BLaER1 treated with 17β-estradiol and CSF1 and Interleukin-3, amounts not matched to agents 10 nM and 100 nM (cell line): ENCODE data around the gene MTMR12.
"Not testable (repeated sequence)": the region's sequence is repeated elsewhere in the genome, so short reads cannot be mapped to it uniquely, and the experiment has no call there.

Source experiments
- H3K27ac ChIP-seq, 11 experiments: shearing (Covaris generic); formaldehyde crosslinking; 2 replicates each; pipeline ENCODE4 v1.8.1; 2022
- H3K27me3 ChIP-seq, 11 experiments: shearing (Covaris generic); formaldehyde crosslinking; 2 replicates each; pipeline ENCODE4 v1.8.1; 2022
- H3K36me3 ChIP-seq, 11 experiments: shearing (Covaris generic); formaldehyde crosslinking; 2 replicates each; pipeline ENCODE4 v1.8.1; 2022
- H3K4me1 ChIP-seq, 10 experiments: shearing (Covaris generic); formaldehyde crosslinking; 2 replicates each; pipeline ENCODE4 v1.8.1; 2022
- H3K4me2 ChIP-seq, 11 experiments: shearing (Covaris generic); formaldehyde crosslinking; 2 replicates each; pipeline ENCODE4 v1.8.1; 2022
- H3K4me3 ChIP-seq, 10 experiments: shearing (Covaris generic); formaldehyde crosslinking; 2 replicates each; pipeline ENCODE4 v1.8.1; 2022
- H3K9ac ChIP-seq, 11 experiments: shearing (Covaris generic); formaldehyde crosslinking; 2 replicates each; pipeline ENCODE4 v1.8.1; 2022
- H3K9me3 ChIP-seq, 11 experiments: shearing (Covaris generic); formaldehyde crosslinking; replicated peaks in 1 of 11; 2 replicates each; pipeline ENCODE4 v1.8.1; 2022
- H4K20me1 ChIP-seq, 11 experiments: shearing (Covaris generic); formaldehyde crosslinking; 2 replicates each; pipeline ENCODE4 v1.8.1; 2022
- Cebpa-rat ChIP-seq, 11 experiments: shearing (Covaris generic); IDR thresholded peaks; 2 replicates each; pipeline ENCODE4 v1.8.1; 2022

The MTMR12 gene

DNA sequence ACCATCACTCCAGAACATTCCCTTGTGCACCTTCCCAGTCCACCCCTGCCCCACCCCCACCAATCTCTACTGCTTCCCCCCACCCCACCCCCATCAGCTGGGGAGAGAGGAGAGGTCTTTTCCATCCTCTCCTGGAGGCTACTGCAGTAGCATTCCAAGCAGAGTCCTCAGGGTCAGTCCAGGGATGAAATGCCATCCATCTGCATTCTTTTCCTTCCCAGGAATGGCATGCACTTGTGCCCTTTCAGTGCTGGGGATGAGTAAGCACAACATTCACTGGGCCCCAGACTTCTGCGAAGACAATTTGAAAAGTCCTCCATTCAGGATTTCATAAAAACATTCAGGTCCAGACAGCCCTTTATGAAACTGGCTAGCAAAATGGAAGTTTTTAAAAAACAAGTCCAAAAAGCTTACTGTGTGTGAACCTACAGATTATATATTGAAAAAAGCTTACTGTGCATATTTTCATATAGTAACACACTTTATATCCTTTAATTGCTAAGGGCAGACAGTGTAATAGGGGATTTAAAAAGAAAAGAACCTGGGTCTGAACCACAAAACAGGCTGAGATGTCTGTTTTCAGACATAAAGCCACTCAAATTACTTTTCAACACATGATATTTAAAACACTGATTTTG, 88.6 kb downstream of the MTMR12 start:
- TF ChIP-seq Cebpa-rat (IDR thresholded peaks at IDR 0.05): no peak
- Histone ChIP-seq H3K9me3 (peaks cover 0 to 9% (median 0%) of the 10 kb centered on the region in 11 experiments; a peak in 3 of 22 replicates), H3K4me3 (no peak overlapping the region), H3K27me3 (no peaks in the 10 kb centered on the region), H3K27ac (no peak overlapping the region), H3K4me1 (peaks cover 4 to 14% (median 8%) of the 10 kb centered on the region in 10 experiments; a peak in 12 of 20 replicates), H3K36me3 (peaks cover 5 to 27% (median 18%) of the 10 kb centered on the region in 11 experiments; a peak in 20 of 22 replicates), H3K4me2 (0 out of 22 replicates have a peak overlapping the region, but pooled peaks of 1 of the 11 experiments have one; percentile 15), H4K20me1 (no peaks in the 10 kb centered on the region), H3K9ac (no peak overlapping the region)

DNA sequence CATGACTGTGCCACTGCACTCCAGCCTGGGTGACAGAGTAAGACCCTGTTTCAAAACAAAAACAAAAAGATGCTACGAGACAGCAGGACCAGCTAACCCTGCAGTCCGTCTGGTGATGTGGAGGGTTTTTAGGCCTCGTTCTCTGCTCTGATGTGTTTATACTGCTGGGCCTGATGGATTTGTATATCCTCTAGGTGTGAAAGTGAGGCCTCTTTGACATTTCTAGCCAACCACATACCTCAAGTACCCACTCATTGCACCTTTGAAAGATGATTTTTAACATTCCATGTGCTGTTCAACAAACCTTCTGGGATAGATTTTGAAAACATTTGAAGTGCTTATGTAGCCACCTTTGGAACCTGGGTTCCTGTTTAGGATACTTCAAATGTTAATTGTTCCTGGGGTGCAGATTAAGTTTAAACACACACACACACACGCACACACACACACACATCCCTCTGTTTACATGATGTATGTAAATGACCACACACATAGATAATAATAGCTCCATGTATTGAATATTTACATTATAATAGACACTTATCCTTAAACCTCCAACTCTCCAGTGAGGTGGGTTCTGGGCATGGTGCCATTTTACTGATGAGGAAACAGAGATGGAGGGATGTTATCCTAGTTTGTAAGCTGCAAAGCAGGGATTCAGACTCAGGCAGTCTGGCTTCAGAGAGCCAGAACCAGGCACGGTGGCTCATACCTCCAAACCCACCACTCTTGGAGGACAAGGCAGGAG, 89.8 kb downstream of the MTMR12 start:
- no peaks in the 10 kb centered on the region for H4K20me1 ChIP-seq
- no peak overlapping the region for H3K4me3 ChIP-seq
- peaks cover 5 to 17% (median 14%) of the 10 kb centered on the region in 10 experiments; a peak in 16 of 20 replicates for H3K4me1 ChIP-seq
- TF ChIP-seq Cebpa-rat (IDR thresholded peaks at IDR 0.05): no peak
- H3K9ac ChIP-seq: no peak overlapping the region
- H3K27ac ChIP-seq: no peak overlapping the region
- H3K36me3 ChIP-seq: peaks cover 0 to 18% (median 11%) of the 10 kb centered on the region in 11 experiments; a peak in 17 of 22 replicates
- H3K4me2 ChIP-seq: no peak overlapping the region
- H3K9me3 ChIP-seq: peaks cover 0 to 9% (median 0%) of the 10 kb centered on the region in 11 experiments; a peak in 3 of 22 replicates
- H3K27me3 ChIP-seq: no peaks in the 10 kb centered on the region

DNA sequence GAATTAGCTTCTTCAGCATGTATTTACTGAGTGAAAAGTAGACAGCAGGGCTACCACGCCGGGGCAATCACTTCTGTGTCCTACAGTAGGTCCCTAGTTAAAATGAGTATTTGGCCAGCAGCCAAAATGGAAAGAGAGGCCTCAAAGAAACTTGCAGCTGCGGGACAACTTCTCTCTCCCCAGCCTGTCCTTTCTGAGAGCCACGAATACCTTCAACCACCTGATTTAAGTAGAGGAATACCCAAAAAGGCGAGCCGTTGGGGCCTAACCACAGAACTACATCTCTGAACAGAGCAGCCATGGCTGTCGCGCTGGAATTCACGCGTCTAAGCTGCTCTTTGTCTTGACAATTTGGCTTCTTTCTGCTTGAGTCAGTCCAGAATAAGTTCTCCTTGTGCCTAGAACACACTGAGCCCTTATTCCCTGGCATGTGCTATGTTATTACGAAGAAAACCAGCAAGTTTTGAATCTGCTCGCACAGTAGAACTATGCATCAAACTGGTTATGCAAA, 94.8 kb downstream of the MTMR12 start:
- no peaks in the 10 kb centered on the region for H3K36me3 ChIP-seq
- H3K9me3 ChIP-seq: no peaks in the 10 kb centered on the region
- H3K27me3 ChIP-seq: no peaks in the 10 kb centered on the region
- peak overlapping the region in 6 of 11 experiments; percentile 3 to 66 (median 22); a peak in 8 of 22 replicates for H3K4me2 ChIP-seq
- peaks cover 0 to 42% (median 8%) of the 10 kb centered on the region in 10 experiments; a peak in 16 of 20 replicates for H3K4me1 ChIP-seq
- no peak for TF ChIP-seq Cebpa-rat (IDR thresholded peaks at IDR 0.05)
- H4K20me1 ChIP-seq: no peaks in the 10 kb centered on the region
- peak overlapping the region in 2 of 11 experiments; percentile 33 to 42; a peak in 3 of 22 replicates for H3K9ac ChIP-seq
- no peak overlapping the region for H3K4me3 ChIP-seq
- peak overlapping the region in 1 of 11 experiments; percentile 18; a peak in 1 of 22 replicates for H3K27ac ChIP-seq

DNA sequence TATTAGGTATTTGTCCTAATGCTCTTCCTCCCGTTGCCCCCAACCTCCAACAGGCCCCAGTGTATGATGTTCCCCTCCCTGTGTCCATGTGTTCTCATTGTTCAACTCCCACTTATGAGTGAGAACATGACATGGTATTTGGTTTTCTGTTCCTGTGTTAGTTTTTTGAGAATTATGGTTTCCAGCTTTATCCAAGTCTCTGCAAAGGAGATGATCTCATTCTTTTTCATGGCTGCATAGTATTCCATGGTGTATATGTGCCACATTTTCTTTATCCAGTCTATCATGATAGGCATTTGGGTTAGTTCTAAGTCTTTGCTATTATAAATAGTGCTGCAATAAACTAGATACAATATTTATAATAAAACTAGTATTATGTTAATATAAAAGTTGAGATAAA, 98.4 kb downstream of the MTMR12 start:
- H3K27me3 ChIP-seq, H3K36me3 ChIP-seq, H3K9me3 ChIP-seq, H3K27ac ChIP-seq, H3K9ac ChIP-seq, H3K4me2 ChIP-seq, H3K4me3 ChIP-seq, H4K20me1 ChIP-seq: not testable (repeated sequence)
- peaks cover 14 to 77% (median 29%) of the 10 kb centered on the region in 10 experiments for H3K4me1 ChIP-seq

DNA sequence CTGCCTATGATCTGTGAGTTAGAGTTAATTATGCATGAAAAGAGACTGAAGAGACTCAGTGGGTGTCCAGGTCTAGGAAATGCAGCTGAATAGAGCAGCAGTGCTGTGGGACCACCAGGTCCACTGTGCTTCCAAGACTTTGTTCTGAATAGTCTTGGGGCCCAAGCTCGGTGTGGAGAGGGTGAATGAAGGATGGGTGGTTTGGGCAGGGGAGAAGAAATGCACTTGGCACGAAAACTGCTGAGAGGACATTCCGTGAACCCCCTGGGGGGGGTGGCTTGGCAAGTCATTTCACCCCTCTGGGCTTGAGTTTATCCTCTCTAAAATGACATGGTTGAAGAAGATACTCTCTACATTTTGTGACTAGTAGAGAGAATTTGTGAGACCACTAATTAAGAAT, 102.6 kb downstream of the MTMR12 start:
- no peaks in the 10 kb centered on the region for H4K20me1 ChIP-seq
- no peaks in the 10 kb centered on the region for H3K27me3 ChIP-seq
- peak overlapping the region in 8 of 11 experiments; percentile 48 to 96 (median 90); a peak in 14 of 22 replicates for H3K27ac ChIP-seq
- peaks cover 8 to 62% (median 22%) of the 10 kb centered on the region in 10 experiments; a peak in 19 of 20 replicates for H3K4me1 ChIP-seq
- H3K9me3 ChIP-seq: peaks cover 0 to 19% (median 12%) of the 10 kb centered on the region in 11 experiments; a peak in 12 of 22 replicates
- peak overlapping the region in 6 of 11 experiments; percentile 73 to 85 (median 82); a peak in 11 of 22 replicates for H3K4me2 ChIP-seq
- no peak overlapping the region for H3K4me3 ChIP-seq
- no peaks in the 10 kb centered on the region for H3K36me3 ChIP-seq
- H3K9ac ChIP-seq: peak overlapping the region in 4 of 11 experiments; percentile 74 to 83 (median 78); a peak in 6 of 22 replicates
- no peak for TF ChIP-seq Cebpa-rat (IDR thresholded peaks at IDR 0.05)

DNA sequence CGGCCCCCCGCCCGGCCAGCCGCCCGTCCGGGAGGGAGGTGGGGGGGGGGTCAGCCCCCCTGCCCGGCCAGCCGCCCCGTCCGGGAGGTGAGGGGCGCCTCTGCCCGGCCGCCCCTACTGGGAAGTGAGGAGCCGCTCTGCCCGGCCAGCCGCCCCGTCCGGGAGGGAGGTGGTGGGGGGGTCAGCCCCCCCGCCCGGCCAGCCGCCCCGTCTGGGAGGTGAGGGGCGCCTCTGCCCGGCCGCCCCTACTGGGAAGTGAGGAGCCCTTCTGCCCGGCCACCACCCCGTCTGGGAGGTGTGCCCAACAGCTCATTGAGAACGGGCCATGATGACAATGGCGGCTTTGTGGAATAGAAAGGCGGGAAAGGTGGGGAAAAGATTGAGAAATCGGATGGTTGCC, 103.9 kb downstream of the MTMR12 start:
- H3K9ac ChIP-seq, H4K20me1 ChIP-seq, H3K4me3 ChIP-seq, H3K27me3 ChIP-seq, H3K4me2 ChIP-seq, H3K36me3 ChIP-seq, H3K27ac ChIP-seq: not testable (repeated sequence)
- Histone ChIP-seq H3K4me1 (peaks cover 8 to 64% (median 22%) of the 10 kb centered on the region in 10 experiments; a peak in 19 of 20 replicates), H3K9me3 (peaks cover 0 to 19% (median 12%) of the 10 kb centered on the region in 11 experiments; a peak in 12 of 22 replicates)

DNA sequence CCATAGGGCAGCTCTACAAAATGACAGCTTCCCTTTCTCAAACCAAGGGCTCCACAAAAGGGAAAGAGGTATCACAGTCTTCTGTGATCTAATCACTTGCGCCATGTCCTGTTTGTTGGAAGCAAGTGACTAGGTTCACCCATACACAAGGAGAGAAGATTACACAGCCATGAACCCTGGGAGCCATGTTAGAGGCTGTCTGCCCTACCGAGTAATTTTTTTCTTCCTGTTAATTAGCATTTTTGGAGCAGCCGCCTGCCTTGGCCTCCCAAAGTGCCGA, 105.4 kb downstream of the MTMR12 start:
- H3K9ac ChIP-seq: no peak overlapping the region
- H3K27ac ChIP-seq: peak overlapping the region in 4 of 11 experiments; percentile 39 to 64 (median 54); a peak in 7 of 22 replicates
- peaks cover 0 to 19% (median 12%) of the 10 kb centered on the region in 11 experiments; a peak in 12 of 22 replicates for H3K9me3 ChIP-seq
- no peaks in the 10 kb centered on the region for H3K36me3 ChIP-seq
- no peak overlapping the region for H3K4me3 ChIP-seq
- H3K4me1 ChIP-seq: peaks cover 8 to 71% (median 21%) of the 10 kb centered on the region in 10 experiments; a peak in 19 of 20 replicates
- H3K27me3 ChIP-seq: no peaks in the 10 kb centered on the region
- H3K4me2 ChIP-seq: peak overlapping the region in 3 of 11 experiments; percentile 46 to 53 (median 47); a peak in 5 of 22 replicates
- TF ChIP-seq Cebpa-rat (IDR thresholded peaks at IDR 0.05): no peak
- H4K20me1 ChIP-seq: no peaks in the 10 kb centered on the region

DNA sequence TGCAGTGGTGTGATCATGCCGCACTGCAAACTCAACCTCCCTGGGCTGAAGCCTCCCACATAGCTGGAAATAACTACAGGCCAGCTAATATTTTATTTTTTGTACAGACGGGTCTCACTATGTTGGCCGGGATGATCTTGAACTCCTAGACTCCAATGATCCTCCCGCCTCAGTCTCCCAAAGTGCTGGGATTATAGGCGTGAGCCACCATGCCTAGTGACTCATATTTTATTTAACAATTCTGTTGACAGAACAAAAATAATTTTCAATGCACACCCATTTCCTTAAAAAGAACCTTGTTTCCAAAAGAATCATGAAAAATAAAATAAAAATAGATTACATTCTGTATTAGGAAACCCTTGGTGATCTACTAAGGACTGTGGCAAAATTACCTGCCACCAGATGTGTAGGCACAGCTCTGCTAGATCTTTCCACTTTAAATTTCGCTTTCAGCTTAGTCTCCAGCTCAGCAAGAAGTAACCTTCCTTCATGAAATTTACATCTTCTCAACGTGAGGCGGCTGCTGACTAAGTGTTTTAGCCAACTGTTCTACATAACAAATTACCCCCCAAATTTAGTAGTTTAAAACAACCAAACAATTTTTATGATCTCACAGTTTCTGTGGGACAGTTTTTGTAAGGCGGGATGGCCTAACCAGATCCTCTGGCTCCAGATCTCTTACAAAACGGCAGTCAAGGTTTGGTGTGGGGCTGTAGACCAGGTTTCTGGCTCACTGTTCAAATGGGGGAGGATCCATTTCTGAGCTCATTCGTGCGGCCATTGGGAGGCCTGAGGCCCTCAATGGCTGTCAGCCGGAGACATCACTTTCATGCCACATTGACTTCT, 106.0 kb downstream of the MTMR12 start:
- H3K4me1 ChIP-seq: peaks cover 8 to 71% (median 17%) of the 10 kb centered on the region in 10 experiments; a peak in 19 of 20 replicates
- H3K27me3 ChIP-seq: no peaks in the 10 kb centered on the region
- no peak for TF ChIP-seq Cebpa-rat (IDR thresholded peaks at IDR 0.05)
- no peak overlapping the region for H3K9ac ChIP-seq
- peak overlapping the region in 4 of 11 experiments; percentile 39 to 64 (median 54); a peak in 8 of 22 replicates for H3K27ac ChIP-seq
- H4K20me1 ChIP-seq: no peaks in the 10 kb centered on the region
- H3K9me3 ChIP-seq: peaks cover 0 to 19% (median 12%) of the 10 kb centered on the region in 11 experiments; a peak in 12 of 22 replicates
- H3K36me3 ChIP-seq: no peaks in the 10 kb centered on the region
- H3K4me3 ChIP-seq: no peak overlapping the region
- H3K4me2 ChIP-seq: peak overlapping the region in 3 of 11 experiments; percentile 46 to 53 (median 47); a peak in 6 of 22 replicates
